Measurements from ENCODE around the gene TESMIN.

TESMIN gene

GRCh38 chr11:68704887-68705286 is 46.4 kb downstream of the TESMIN start:
- DNase-seq: peak; percentile 56

- DNase-seq: no peak
Observed at GRCh38 chr11:68698993-68699392, 52.3 kb downstream of the TESMIN start.

- DNase-seq: no peak
Observed at GRCh38 chr11:68695531-68695930, 55.8 kb downstream of the TESMIN start.

GRCh38 chr11:68694431-68695297 is 56.7 kb downstream of the TESMIN start:
- DNase-seq: no peak

GRCh38 chr11:68693484-68693882 is 57.8 kb downstream of the TESMIN start:
- DNase-seq: no peak

GRCh38 chr11:68692871-68693483 is 58.3 kb downstream of the TESMIN start:
- DNase-seq: no peak

GRCh38 chr11:68692115-68692514 is 59.2 kb downstream of the TESMIN start:
- no peak for DNase-seq

- no peak for DNase-seq
Observed at GRCh38 chr11:68691402-68691784, 59.9 kb downstream of the TESMIN start.

- no peak for DNase-seq
Observed at GRCh38 chr11:68690671-68691401, 60.5 kb downstream of the TESMIN start.

GRCh38 chr11:68689737-68690625 is 61.3 kb downstream of the TESMIN start:
- DNase-seq: no peak

- DNase-seq: no peak
Observed at GRCh38 chr11:68688881-68689280, 62.4 kb downstream of the TESMIN start.

GRCh38 chr11:68687986-68688385 is 63.3 kb downstream of the TESMIN start:
- no peak for DNase-seq

GRCh38 chr11:68687311-68687710 is 64.0 kb downstream of the TESMIN start:
- no peak for DNase-seq

GRCh38 chr11:68686486-68686885 is 64.8 kb downstream of the TESMIN start:
- no peak for DNase-seq

GRCh38 chr11:68685656-68686380 is 65.5 kb downstream of the TESMIN start:
- DNase-seq: no peak

GRCh38 chr11:68684385-68685356 is 66.6 kb downstream of the TESMIN start, which contains the start of gene GAL:
TSS of gene GAL (plus strand) at chr11:68684544. CDS start at chr11:68684924, 380 bp downstream.
- DNase-seq: peak; percentile 25

- DNase-seq: no peak
Observed at GRCh38 chr11:68683536-68684384, 67.6 kb downstream of the TESMIN start.

- DNase-seq: no peak
Observed at GRCh38 chr11:68683121-68683520, 68.2 kb downstream of the TESMIN start.

GRCh38 chr11:68682531-68682961 is 68.8 kb downstream of the TESMIN start:
- DNase-seq: no peak

Measured in NCI-H146 (cell line).